Hematopoietic multipotent progenitor cell treated with erythropoietin and hydrocortisone succinate and interleukin-3 and kit ligand, for 17 days (in vitro differentiated cells): ENCODE measurements around the gene TSPAN5.
"Not testable (repeated sequence)": the region's sequence is repeated elsewhere in the genome, so short reads cannot be mapped to it uniquely, and the experiment has no call there.

Experiments used
- DNase-seq: peaks from one replicate; pipeline ENCODE4 v3.0.0-alpha.2; 2015; ENCODE audit warnings: low spot score

Gene TSPAN5

GRCh38 chr4:98461121-98461865, 197.1 kb downstream of the TSPAN5 start:
- DNase-seq, result not testable (repeated sequence)

GRCh38 chr4:98457422-98457821, 201.0 kb downstream of the TSPAN5 start:
- DNase-seq, result not testable (repeated sequence)

- DNase-seq, result no peak
Measured at GRCh38 chr4:98452091-98452490, 206.3 kb downstream of the TSPAN5 start.

GRCh38 chr4:98448908-98449307, 209.5 kb downstream of the TSPAN5 start:
- no peak for DNase-seq

GRCh38 chr4:98447648-98448047, 210.8 kb downstream of the TSPAN5 start:
- no peak for DNase-seq

- no peak for DNase-seq
Measured at GRCh38 chr4:98446499-98447375, 211.7 kb downstream of the TSPAN5 start.

GRCh38 chr4:98444371-98444770, 214.0 kb downstream of the TSPAN5 start:
- DNase-seq, result no peak

- no peak for DNase-seq
Measured at GRCh38 chr4:98434816-98435215, 223.6 kb downstream of the TSPAN5 start.

GRCh38 chr4:98433691-98434090, 224.7 kb downstream of the TSPAN5 start:
- DNase-seq, result no peak

GRCh38 chr4:98430708-98431403, 227.6 kb downstream of the TSPAN5 start:
- no peak for DNase-seq

- DNase-seq, result no peak
Measured at GRCh38 chr4:98423009-98423408, 235.4 kb downstream of the TSPAN5 start.

GRCh38 chr4:98421111-98421510, 237.3 kb downstream of the TSPAN5 start:
- no peak for DNase-seq
